CD14-positive monocyte (primary cell): ENCODE measurements around the gene MLLT1. TPM values are rescaled to one million over a fixed set of nuclear protein-coding genes. Genes with fewer than 3 reads are reported as not detected.
A peak's percentile ranks its signal among the peaks of the same experiment; 100 is the strongest.

ENCODE experiments used
- DNase-seq, 3 donors: peaks; one replicate each; pipeline ENCODE4 v3.0.0-alpha.2; 2011 to 2022
- H2AFZ ChIP-seq: 2 replicates; pipeline ENCODE4 v1.6.0; 2012; ENCODE audit warnings: mild to moderate bottlenecking, low read depth, low read length, inconsistent platforms; ENCODE audit not compliant: insufficient read depth, poor library complexity, severe bottlenecking
- H3K27ac ChIP-seq, 2 donors: 1 replicate in 1 of 2; 2 replicates in 1 of 2; pipeline ENCODE4 v1.5.1; 2012 to 2013; ENCODE audit warnings: low read length in 2 of 2, control low read depth in 1 of 2, inconsistent platforms in 1 of 2, low read depth in 1 of 2, mild to moderate bottlenecking in 1 of 2
- H3K27me3 ChIP-seq, 2 donors: one replicate each; pipeline versions ENCODE4 v1.6.0 to v1.6.1; 2011 to 2013; ENCODE audit warnings: low read length in 2 of 2; ENCODE audit not compliant: control insufficient read depth in 2 of 2, insufficient read depth in 2 of 2
- H3K36me3 ChIP-seq, 2 donors: replicated peaks in 1 of 2; 1 replicate in 1 of 2; 2 replicates in 1 of 2; pipeline versions ENCODE4 v1.5.1 to v1.6.1; 2012 to 2013; ENCODE audit warnings: low read length in 2 of 2, control low read depth in 1 of 2, inconsistent platforms in 1 of 2, mild to moderate bottlenecking in 1 of 2; ENCODE audit not compliant: insufficient read depth in 2 of 2, control insufficient read depth in 1 of 2
- H3K4me1 ChIP-seq, 2 donors: 1 replicate in 1 of 2; 2 replicates in 1 of 2; pipeline versions ENCODE4 v1.5.1 to v1.6.1; 2012 to 2013; ENCODE audit warnings: low read length in 2 of 2, control low read depth in 1 of 2, inconsistent platforms in 1 of 2, mild to moderate bottlenecking in 1 of 2, moderate library complexity in 1 of 2; ENCODE audit not compliant: insufficient read depth in 2 of 2, control insufficient read depth in 1 of 2
- H3K4me2 ChIP-seq: replicated peaks from 2 replicates; pipeline ENCODE3; 2012; ENCODE audit warnings: low read length, moderate library complexity, mild to moderate bottlenecking; ENCODE audit not compliant: poor library complexity, severe bottlenecking; ENCODE audit errors: extremely low read depth
- H3K4me3 ChIP-seq, 3 experiments: fragments of 200-600 bp in 1 of 3; sonication (generic) in 1 of 3; replicated peaks in 1 of 3; 1 replicate in 2 of 3; 2 replicates in 1 of 3; pipeline ENCODE4 v1.5.1; 2011 to 2013; ENCODE audit warnings: low read length in 3 of 3, mild to moderate bottlenecking in 3 of 3, control low read depth in 2 of 3, low read depth in 2 of 3, inconsistent platforms in 1 of 3, moderate library complexity in 1 of 3
- H3K79me2 ChIP-seq: 2 replicates; pipeline ENCODE4 v1.6.0; 2012; ENCODE audit warnings: mild to moderate bottlenecking, control low read depth, inconsistent platforms, low read length, moderate library complexity; ENCODE audit not compliant: insufficient read depth
- H3K9ac ChIP-seq: 2 replicates; pipeline ENCODE4 v1.6.0; 2017; ENCODE audit warnings: low read length, mild to moderate bottlenecking; ENCODE audit not compliant: insufficient read depth, poor library complexity, severe bottlenecking
- H3K9me3 ChIP-seq, 2 donors: replicated peaks in 1 of 2; 1 replicate in 1 of 2; 2 replicates in 1 of 2; pipeline versions ENCODE4 v1.5.1 to v1.6.1; 2012 to 2013; ENCODE audit warnings: low read length in 2 of 2, control low read depth in 1 of 2; ENCODE audit not compliant: control insufficient read depth in 1 of 2, insufficient read depth in 1 of 2
- H4K20me1 ChIP-seq: 2 replicates; pipeline ENCODE4 v1.6.0; 2012; ENCODE audit warnings: mild to moderate bottlenecking, low read length, control low read depth, moderate library complexity; ENCODE audit not compliant: insufficient read depth
- H3K27ac Mint-ChIP-seq, 7 donors: one replicate each; pipeline ENCODE4 v1.8.0; 2020; ENCODE audit warnings: mild to moderate bottlenecking in 7 of 7, mixed read lengths in 7 of 7, moderate library complexity in 6 of 7, inconsistent platforms in 2 of 7
- H3K27me3 Mint-ChIP-seq, 3 donors: one replicate each; pipeline ENCODE4 v1.8.0; 2021 to 2022; ENCODE audit warnings: low read depth in 3 of 3, mild to moderate bottlenecking in 3 of 3, mixed read lengths in 3 of 3, moderate library complexity in 3 of 3, inconsistent platforms in 1 of 3
- H3K36me3 Mint-ChIP-seq, 2 donors: one replicate each; pipeline ENCODE4 v1.8.0; 2020; ENCODE audit warnings: mixed read lengths in 2 of 2, inconsistent platforms in 1 of 2, mild to moderate bottlenecking in 1 of 2
- H3K4me1 Mint-ChIP-seq: one replicate; pipeline ENCODE4 v1.8.0; 2020; ENCODE audit warnings: mild to moderate bottlenecking, mixed read lengths
- H3K4me3 Mint-ChIP-seq, 2 donors: one replicate each; pipeline ENCODE4 v1.8.0; 2020; ENCODE audit warnings: mild to moderate bottlenecking in 2 of 2, mixed read lengths in 2 of 2, moderate library complexity in 1 of 2
- H3K9me3 Mint-ChIP-seq, 7 donors: one replicate each; pipeline ENCODE4 v1.8.0; 2020 to 2022; ENCODE audit warnings: mixed read lengths in 7 of 7, mild to moderate bottlenecking in 6 of 7, moderate library complexity in 6 of 7, inconsistent platforms in 2 of 7
- WGBS: methylation state at CpG from one replicate; pipeline ENCODE4 v1.1.5; 2013; ENCODE audit warnings: missing lambda C conversion rate; ENCODE audit not compliant: insufficient coverage; 5-methylcytosine and 5-hydroxymethylcytosine counted together
- intact Hi-C, 2 donors: fragments of 100-400 bp; cut with micrococcal nuclease; formaldehyde crosslinking; loops; one replicate each; pipeline versions ENCODE4 v1.15.0 to v1.15.1; 2023
- polyA plus RNA-seq, 3 donors: library from polyadenylated mRNA; depleted of rRNA in 1 of 3; unstranded in 2 of 3; stranded (reverse) in 1 of 3; fragments of 300-500 nt in 2 of 3; fragments of >200 nt in 1 of 3; fragmentation: Illumina TruSeq in 2 of 3; gene quantifications; 1 replicate in 2 of 3; 2 replicates in 1 of 3; pipeline ENCODE4 v1.2.3, GENCODE V29; 2012 to 2021
- TF ChIP-seq, protein P1 (sequence below): fragments of 200-600 bp; IDR thresholded peaks from one replicate; pipeline ENCODE4 v1.8.0; 2022; ENCODE audit warnings: antibody characterized with exemption, mild to moderate bottlenecking

The MLLT1 gene
- polyA plus RNA-seq, 3 donors = 0.65 to 17.3 (median 0.99) TPM

DNA sequence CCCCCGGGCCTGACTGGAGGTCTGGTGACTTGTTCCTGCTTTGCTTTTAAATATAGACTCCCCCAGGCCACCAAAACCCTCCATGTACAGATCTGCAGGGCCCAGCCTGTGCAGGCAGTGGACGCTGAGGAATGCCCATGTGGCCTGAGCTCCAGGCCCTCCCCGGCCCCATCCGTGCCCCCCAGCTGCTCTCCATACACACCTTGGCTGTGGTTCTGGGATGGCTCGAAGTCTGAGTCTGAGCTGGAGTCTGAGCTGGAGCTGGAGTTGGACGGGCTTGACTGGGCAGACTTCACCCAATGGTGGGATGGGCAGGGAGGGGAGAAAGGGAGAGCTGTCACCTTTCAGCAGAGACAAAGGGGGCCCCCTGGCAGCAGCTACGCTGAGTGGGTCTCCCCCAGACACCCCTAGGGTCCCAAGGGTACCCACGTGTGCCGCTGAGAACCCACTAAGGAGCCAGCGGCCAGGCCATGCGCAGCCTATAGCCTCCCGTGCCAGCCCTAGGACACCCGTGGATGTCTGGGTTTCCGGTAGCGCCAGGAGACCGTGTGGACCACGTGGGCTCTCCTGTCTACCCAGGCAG is 61.9 kb downstream of the MLLT1 start:
- Histone ChIP-seq H3K4me3 (no peak overlapping the region), H3K27ac (no peak overlapping the region), H3K27me3 (no peaks in the 10 kb centered on the region), H2AFZ (no peak overlapping the region), H3K9ac (no peak overlapping the region), H3K4me1 (no peaks in the 10 kb centered on the region), H3K36me3 (peaks cover 53 to 69% of the 10 kb centered on the region in 2 donors), H3K9me3 (no peaks in the 10 kb centered on the region), H3K4me2 (no peak overlapping the region), H3K79me2 (no peaks in the 10 kb centered on the region), H4K20me1 (peaks cover 22% of the 10 kb centered on the region)
- peaks cover 4% of the 10 kb centered on the region for H3K4me1 Mint-ChIP-seq
- H3K27ac Mint-ChIP-seq = peak overlapping the region in 1 of 7 donors; percentile 69
- intact Hi-C loops = loop anchor here (1.0 to 2.0 kb wide), 2 partner anchors 81 kb away; no protein-coding TSS in a partner anchor
- TF ChIP-seq, protein P1, sequence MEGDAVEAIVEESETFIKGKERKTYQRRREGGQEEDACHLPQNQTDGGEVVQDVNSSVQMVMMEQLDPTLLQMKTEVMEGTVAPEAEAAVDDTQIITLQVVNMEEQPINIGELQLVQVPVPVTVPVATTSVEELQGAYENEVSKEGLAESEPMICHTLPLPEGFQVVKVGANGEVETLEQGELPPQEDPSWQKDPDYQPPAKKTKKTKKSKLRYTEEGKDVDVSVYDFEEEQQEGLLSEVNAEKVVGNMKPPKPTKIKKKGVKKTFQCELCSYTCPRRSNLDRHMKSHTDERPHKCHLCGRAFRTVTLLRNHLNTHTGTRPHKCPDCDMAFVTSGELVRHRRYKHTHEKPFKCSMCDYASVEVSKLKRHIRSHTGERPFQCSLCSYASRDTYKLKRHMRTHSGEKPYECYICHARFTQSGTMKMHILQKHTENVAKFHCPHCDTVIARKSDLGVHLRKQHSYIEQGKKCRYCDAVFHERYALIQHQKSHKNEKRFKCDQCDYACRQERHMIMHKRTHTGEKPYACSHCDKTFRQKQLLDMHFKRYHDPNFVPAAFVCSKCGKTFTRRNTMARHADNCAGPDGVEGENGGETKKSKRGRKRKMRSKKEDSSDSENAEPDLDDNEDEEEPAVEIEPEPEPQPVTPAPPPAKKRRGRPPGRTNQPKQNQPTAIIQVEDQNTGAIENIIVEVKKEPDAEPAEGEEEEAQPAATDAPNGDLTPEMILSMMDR = no peak
- 97% methylated on average over 12 of the region's 17 CpGs for whole genome bisulfite sequencing
- no peak overlapping the region for H3K4me3 Mint-ChIP-seq
- no peaks in the 10 kb centered on the region for H3K9me3 Mint-ChIP-seq
- H3K27me3 Mint-ChIP-seq = peaks cover 0 to 3% (median 0%) of the 10 kb centered on the region in 3 donors
- H3K36me3 Mint-ChIP-seq = peaks cover 19 to 56% of the 10 kb centered on the region in 2 donors
- DNase-seq = no peak

DNA sequence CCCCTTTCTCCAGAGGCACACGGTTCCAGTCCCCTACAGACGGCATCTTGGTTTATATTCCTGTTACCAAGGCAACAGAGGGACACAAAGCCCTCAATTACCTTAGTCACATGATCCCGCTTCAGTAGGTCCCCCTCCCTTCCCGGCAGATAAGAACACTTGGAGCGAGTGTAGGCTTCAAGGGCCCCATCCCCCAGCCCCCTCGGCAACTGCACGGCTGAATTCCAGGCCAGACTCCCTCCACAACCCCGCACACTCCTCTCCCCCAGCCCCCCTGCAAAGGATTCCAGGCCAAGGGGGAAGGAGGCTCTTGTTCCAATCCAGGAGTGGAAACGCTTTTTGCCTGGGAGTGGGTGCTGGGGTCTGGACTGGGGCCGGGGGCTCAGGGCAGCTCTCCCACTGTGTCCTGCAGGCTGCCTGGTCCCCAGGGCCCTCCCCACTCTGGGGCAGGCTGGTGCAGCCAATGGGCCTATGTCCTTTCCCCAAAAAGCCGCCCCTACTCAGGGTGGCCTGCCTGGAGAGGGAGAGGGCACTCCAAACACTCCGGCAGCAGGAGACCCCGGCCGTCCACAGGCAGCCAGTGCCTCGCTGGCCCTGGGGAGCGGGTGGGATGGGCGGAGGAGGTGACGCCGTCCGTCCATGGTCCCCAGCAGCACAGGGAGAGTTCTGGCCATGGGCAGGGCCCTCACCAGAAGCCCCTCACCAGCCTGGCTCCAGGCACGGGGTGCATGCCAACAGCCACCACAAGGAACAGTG is 62.6 kb downstream of the MLLT1 start:
- intact Hi-C loops = no loop called here
- Mint-ChIP-seq H3K27ac (no peak overlapping the region), H3K27me3 (peaks cover 0 to 3% (median 0%) of the 10 kb centered on the region in 3 donors), H3K36me3 (peaks cover 23 to 52% of the 10 kb centered on the region in 2 donors), H3K4me1 (peaks cover 4% of the 10 kb centered on the region), H3K4me3 (no peak overlapping the region), H3K9me3 (no peaks in the 10 kb centered on the region)
- TF ChIP-seq, protein P1 = no peak
- Histone ChIP-seq H4K20me1 (peaks cover 22% of the 10 kb centered on the region), H3K36me3 (peaks cover 53 to 70% of the 10 kb centered on the region in 2 donors), H3K27me3 (no peaks in the 10 kb centered on the region), H3K4me1 (no peaks in the 10 kb centered on the region), H3K9me3 (no peaks in the 10 kb centered on the region), H3K4me3 (no peak overlapping the region), H3K27ac (no peak overlapping the region), H3K79me2 (no peaks in the 10 kb centered on the region), H3K4me2 (no peak overlapping the region), H3K9ac (no peak overlapping the region), H2AFZ (no peak overlapping the region)
- 96% methylated on average over 13 of the region's 21 CpGs for WGBS
- no peak for DNase-seq
